ENCODE results near the gene TMTC4. TPM values are rescaled to one million over a fixed set of nuclear protein-coding genes. Genes with fewer than 3 reads are reported as not detected.

The TMTC4 gene
- total RNA-seq, 2 donors from 2014 or later, result 16.1 to 18.1 TPM

GRCh38 chr13:100560498-100561157 is 114.0 kb downstream of the TMTC4 start:
- H3K4me3 Mint-ChIP-seq, result no peak overlapping the region
- no peaks in the 10 kb centered on the region for H3K9me3 Mint-ChIP-seq
- H3K36me3 Mint-ChIP-seq (ENCODE audit: insufficient read depth in 2 of 2), result no peaks in the 10 kb centered on the region
- no peaks in the 10 kb centered on the region for H3K4me1 Mint-ChIP-seq (ENCODE audit: low read depth)
- ATAC-seq (replicated peaks in 1 of 2) (no peak), DNase-seq (no peak)
- no peak overlapping the region for H3K27ac Mint-ChIP-seq
- H3K27me3 Mint-ChIP-seq (ENCODE audit: low read depth), result no peaks in the 10 kb centered on the region

- H3K9me3 Mint-ChIP-seq, result no peaks in the 10 kb centered on the region
- no peak overlapping the region for H3K4me3 Mint-ChIP-seq
- no peaks in the 10 kb centered on the region for H3K4me1 Mint-ChIP-seq (ENCODE audit: low read depth)
- no peak overlapping the region for H3K27ac Mint-ChIP-seq
- H3K36me3 Mint-ChIP-seq (ENCODE audit: insufficient read depth in 2 of 2), result no peaks in the 10 kb centered on the region
- H3K27me3 Mint-ChIP-seq (ENCODE audit: low read depth), result no peaks in the 10 kb centered on the region
- DNase-seq (no peak), ATAC-seq (replicated peaks in 1 of 2) (no peak)
Measured at GRCh38 chr13:100559886-100560285, 114.7 kb downstream of the TMTC4 start.

Other genes with a start within 250 kb of the TMTC4 start
- gene GGACT, start 86.0 kb downstream of the TMTC4 start, total RNA-seq, result 10 to 100 TPM in 1 of 2 donors, 1 to 10 TPM in 1; 9.5 to 15.4 TPM